Testis (tissue), 3 donors: ENCODE measurements around the gene UCHL5. TPM values are rescaled to one million over a fixed set of nuclear protein-coding genes. Genes with fewer than 3 reads are reported as not detected.

Source experiments
- DNase-seq: peaks from one replicate; pipeline ENCODE4 v3.0.0-alpha.2; 2019
- H3K27ac ChIP-seq, 2 donors: fragments of 200-600 bp; sonication (generic); one replicate each; pipeline ENCODE4 v1.5.1; 2019
- H3K27me3 ChIP-seq: fragments of 200-600 bp; sonication (generic); one replicate; pipeline ENCODE4 v1.5.1; 2019
- H3K36me3 ChIP-seq: fragments of 200-600 bp; sonication (generic); one replicate; pipeline ENCODE4 v1.5.1; 2017; ENCODE audit warnings: low read depth; ENCODE audit errors: missing control alignments
- H3K4me1 ChIP-seq: fragments of 200-600 bp; sonication (generic); one replicate; pipeline ENCODE4 v1.5.1; 2019
- H3K4me3 ChIP-seq, 2 donors: fragments of 200-600 bp; sonication (generic); one replicate each; pipeline ENCODE4 v1.5.1; 2017 to 2019
- H3K9me3 ChIP-seq: fragments of 200-600 bp; sonication (generic); one replicate; pipeline ENCODE4 v1.5.1; 2017
- POLR2A ChIP-seq: fragments of 450-650 bp; IDR thresholded peaks from one replicate; pipeline ENCODE4 v1.6.1; 2017; ENCODE audit warnings: antibody characterized with exemption, mild to moderate bottlenecking, moderate library complexity
- WGBS, 2 donors: methylation state at CpG; one replicate each; pipeline ENCODE4 v1.1.5; 2018; 5-methylcytosine and 5-hydroxymethylcytosine counted together
- intact Hi-C: fragments of 100-400 bp; cut with DNase I; formaldehyde crosslinking; loops from one replicate; pipeline ENCODE4 v1.15.1; 2023; ENCODE audit warnings: low total_unique reads
- polyA plus RNA-seq: library from polyadenylated mRNA; stranded (reverse); fragments of 350-450 nt; fragmentation: Illumina TruSeq; extraction: RNeasy Lipid Tissue Mini Kit (QIAGEN cat#74804); gene quantifications from one replicate; pipeline ENCODE4 v1.2.3, GENCODE V29; 2014; ENCODE audit warnings: low read depth, low replicate concordance; ENCODE audit not compliant: insufficient read depth
- total RNA-seq, 2 donors: library from RNA; depleted of rRNA; stranded (reverse); fragments of >200 nt; gene quantifications; one replicate each; pipeline ENCODE4 v1.2.3, GENCODE V29; 2016
- TF ChIP-seq, protein P1 (sequence below), 3 experiments: fragments of 450-650 bp in 2 of 3; fragments of 200-600 bp in 1 of 3; sonication (generic) in 1 of 3; IDR thresholded peaks; one replicate each; pipeline ENCODE4 v1.5.1; 2016 to 2019; ENCODE audit warnings: antibody characterized with exemption in 3 of 3, mild to moderate bottlenecking in 2 of 3, moderate library complexity in 1 of 3

The UCHL5 gene
- total and polyA plus RNA-seq, 3 donors from 2014 or later, result 17.9 to 55.5 (median 38.5) TPM

DNA sequence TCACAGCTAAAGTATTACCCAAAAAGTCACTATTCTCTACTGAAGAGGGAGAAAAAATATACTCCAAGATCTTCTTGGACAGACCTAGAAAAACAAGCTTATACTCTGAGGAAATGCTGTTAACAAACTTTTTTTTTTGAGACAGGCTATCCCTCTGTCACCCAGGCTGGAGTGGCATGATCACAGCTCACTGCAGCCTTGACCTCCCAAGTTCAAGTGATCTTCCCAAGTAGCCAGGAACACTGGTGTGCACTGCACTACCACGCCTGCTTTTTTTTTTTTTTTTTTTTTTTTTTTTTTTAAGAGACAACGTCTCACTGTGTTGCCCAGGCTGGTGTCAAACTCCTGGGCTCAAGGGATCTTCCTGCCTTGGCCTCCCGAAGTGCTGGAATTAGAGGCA lies 28.7 kb upstream of the UCHL5 start:
- no peaks in the 10 kb centered on the region for H3K9me3 ChIP-seq
- 28 to 54% methylated on average over 3 of the region's 3 CpGs for WGBS, 2 donors
- H3K4me3 ChIP-seq, result no peak overlapping the region
- peak; percentile 24 for DNase-seq
- H3K27ac ChIP-seq, result peak overlapping the region in 1 of 2 donors; percentile 38
- no peaks in the 10 kb centered on the region for H3K27me3 ChIP-seq
- no peaks in the 10 kb centered on the region for H3K36me3 ChIP-seq
- TF ChIP-seq, protein P1, sequence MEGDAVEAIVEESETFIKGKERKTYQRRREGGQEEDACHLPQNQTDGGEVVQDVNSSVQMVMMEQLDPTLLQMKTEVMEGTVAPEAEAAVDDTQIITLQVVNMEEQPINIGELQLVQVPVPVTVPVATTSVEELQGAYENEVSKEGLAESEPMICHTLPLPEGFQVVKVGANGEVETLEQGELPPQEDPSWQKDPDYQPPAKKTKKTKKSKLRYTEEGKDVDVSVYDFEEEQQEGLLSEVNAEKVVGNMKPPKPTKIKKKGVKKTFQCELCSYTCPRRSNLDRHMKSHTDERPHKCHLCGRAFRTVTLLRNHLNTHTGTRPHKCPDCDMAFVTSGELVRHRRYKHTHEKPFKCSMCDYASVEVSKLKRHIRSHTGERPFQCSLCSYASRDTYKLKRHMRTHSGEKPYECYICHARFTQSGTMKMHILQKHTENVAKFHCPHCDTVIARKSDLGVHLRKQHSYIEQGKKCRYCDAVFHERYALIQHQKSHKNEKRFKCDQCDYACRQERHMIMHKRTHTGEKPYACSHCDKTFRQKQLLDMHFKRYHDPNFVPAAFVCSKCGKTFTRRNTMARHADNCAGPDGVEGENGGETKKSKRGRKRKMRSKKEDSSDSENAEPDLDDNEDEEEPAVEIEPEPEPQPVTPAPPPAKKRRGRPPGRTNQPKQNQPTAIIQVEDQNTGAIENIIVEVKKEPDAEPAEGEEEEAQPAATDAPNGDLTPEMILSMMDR (IDR thresholded peaks at IDR 0.05), result no peak
- TF ChIP-seq POLR2A, result no peak
- no peaks in the 10 kb centered on the region for H3K4me1 ChIP-seq
- intact Hi-C loops, result no loop called here

DNA sequence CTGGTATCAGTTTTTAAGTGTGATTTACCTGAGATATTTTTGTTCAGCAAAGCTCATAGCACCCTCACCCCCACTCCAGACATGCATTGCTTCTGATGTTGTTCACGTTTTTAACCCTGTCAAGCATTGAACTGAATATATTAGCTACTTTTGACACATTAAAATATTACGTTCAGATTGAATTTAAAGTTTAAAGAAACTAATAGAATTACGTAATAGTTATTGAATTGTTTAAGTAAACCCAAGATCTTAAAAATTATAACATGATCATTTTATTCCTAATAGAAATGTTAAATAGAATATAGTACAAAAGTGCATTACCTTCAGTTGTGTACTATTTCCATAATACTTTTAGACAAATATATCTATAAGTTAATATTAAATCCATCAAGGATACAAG lies 27.2 kb upstream of the UCHL5 start:
- no peak for DNase-seq
- intact Hi-C loops, result no loop called here
- Histone ChIP-seq H3K9me3 (no peaks in the 10 kb centered on the region), H3K4me1 (no peaks in the 10 kb centered on the region), H3K4me3 (no peak overlapping the region), H3K36me3 (no peaks in the 10 kb centered on the region), H3K27me3 (no peaks in the 10 kb centered on the region), H3K27ac (no peak overlapping the region)
- WGBS, 2 donors, result 93% methylated on average over 3 of the region's 3 CpGs
- TF ChIP-seq POLR2A, result no peak
- TF ChIP-seq, protein P1 (IDR thresholded peaks at IDR 0.05), result no peak

DNA sequence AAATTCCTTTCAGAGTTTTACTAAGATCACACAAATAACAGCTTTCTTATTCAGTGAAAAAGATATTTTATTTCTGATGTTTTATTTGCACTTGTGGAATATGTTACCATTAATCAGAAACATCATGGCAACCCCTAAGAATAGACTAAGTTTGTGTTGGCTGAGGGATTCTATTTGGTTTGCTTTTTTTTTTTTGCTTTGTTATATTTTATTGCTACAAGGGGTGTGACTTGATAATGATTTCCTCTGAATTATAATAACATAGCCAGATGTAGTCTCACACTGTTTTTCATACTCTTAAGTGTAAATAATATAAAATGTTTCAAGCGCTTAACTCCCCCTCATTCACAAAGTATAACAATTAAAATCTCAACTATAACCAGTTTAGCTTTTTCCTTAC lies 26.1 kb upstream of the UCHL5 start:
- H3K4me3 ChIP-seq, result no peak overlapping the region
- peaks cover 3% of the 10 kb centered on the region for H3K36me3 ChIP-seq
- DNase-seq, result no peak
- intact Hi-C loops, result no loop called here
- no peak overlapping the region for H3K27ac ChIP-seq
- H3K27me3 ChIP-seq, result no peaks in the 10 kb centered on the region
- H3K4me1 ChIP-seq, result no peaks in the 10 kb centered on the region
- H3K9me3 ChIP-seq, result no peaks in the 10 kb centered on the region
- TF ChIP-seq POLR2A, result no peak
- TF ChIP-seq, protein P1 (IDR thresholded peaks at IDR 0.05), result no peak
- WGBS, 2 donors, result 88 to 98% methylated on average over 1 of the region's 1 CpG

DNA sequence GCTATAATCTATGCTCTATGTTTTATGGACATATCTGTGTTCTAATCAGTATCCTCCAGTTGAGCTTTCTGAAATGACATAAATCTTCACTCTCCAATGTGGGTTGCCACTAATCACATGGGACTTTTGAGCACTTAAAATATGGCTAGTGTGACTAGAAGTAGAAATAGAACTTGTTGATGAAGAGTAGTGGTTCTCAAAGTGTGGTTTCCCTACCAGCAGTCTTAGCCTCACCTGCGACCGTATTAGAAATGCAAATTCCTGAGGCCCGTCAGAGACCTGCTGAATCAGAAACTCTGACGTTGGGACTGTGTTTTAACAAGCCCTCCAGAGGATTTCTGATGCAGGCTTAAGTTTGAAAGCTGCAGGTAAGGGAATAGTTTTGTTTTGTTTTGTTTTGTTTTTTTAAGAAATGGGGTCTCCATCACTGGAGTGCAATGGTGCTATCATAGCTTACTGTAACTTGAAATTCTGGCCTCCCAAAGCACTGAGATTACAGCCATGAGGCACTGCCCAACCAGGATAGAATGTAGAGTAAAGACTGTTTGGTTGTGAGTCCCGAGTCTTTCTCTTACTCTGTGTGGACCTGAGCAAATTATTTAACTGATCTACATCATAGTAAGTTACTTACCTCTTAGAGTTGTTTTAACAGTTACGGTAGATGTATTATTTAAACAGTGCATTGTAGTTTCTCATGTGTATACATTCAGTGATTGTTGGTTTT lies 24.4 kb upstream of the UCHL5 start:
- Histone ChIP-seq H3K36me3 (peaks cover 3% of the 10 kb centered on the region), H3K4me3 (no peak overlapping the region), H3K9me3 (no peaks in the 10 kb centered on the region), H3K4me1 (no peaks in the 10 kb centered on the region), H3K27me3 (no peaks in the 10 kb centered on the region), H3K27ac (no peak overlapping the region)
- TF ChIP-seq, protein P1 (IDR thresholded peaks at IDR 0.05), result no peak
- no peak for TF ChIP-seq POLR2A
- intact Hi-C loops, result no loop called here
- 90 to 91% methylated on average over 6 of the region's 6 CpGs for WGBS, 2 donors
- no peak for DNase-seq

DNA sequence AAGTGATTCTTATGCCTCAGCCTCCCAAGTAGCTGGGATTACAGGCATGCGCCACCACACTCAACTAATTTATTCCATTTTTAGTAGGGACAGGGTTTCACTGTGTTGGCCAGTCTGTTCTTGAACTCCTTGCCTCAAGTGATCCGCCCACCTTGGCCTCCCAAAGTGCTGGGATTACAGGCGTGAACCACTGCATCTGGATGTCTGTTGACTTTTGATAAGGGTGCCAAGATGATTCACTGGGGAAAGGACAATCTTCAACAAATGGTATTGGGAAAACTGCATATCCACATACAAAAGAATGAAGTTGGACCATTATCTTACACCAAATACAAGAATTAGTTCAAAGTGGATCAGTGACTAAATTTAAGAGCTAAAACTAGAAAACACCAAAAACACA lies 20.0 kb upstream of the UCHL5 start:
- Histone ChIP-seq H3K4me1 (no peaks in the 10 kb centered on the region), H3K36me3 (peaks cover 3% of the 10 kb centered on the region), H3K27me3 (no peaks in the 10 kb centered on the region), H3K27ac (no peak overlapping the region), H3K4me3 (no peak overlapping the region), H3K9me3 (no peaks in the 10 kb centered on the region)
- intact Hi-C loops, result no loop called here
- DNase-seq, result no peak
- 85 to 92% methylated on average over 3 of the region's 3 CpGs for WGBS, 2 donors
- no peak for TF ChIP-seq POLR2A
- TF ChIP-seq, protein P1 (IDR thresholded peaks at IDR 0.05), result no peak
